Activated CD4-positive, alpha-beta T cell treated with anti-CD3 and anti-CD28 coated beads, Interleukin-2, amount 10 ng/mL, durations not matched to agents 7 days and 5 days (primary cell): ENCODE results near the gene DHCR24. TPM values are rescaled to one million over a fixed set of nuclear protein-coding genes. Genes with fewer than 3 reads are reported as not detected.
"Not testable (repeated sequence)": the region's sequence is repeated elsewhere in the genome, so short reads cannot be mapped to it uniquely, and the experiment has no call there.

Experiments used
- CTCF ChIA-PET: fragments of 350-600 bp; sonication (Branson Sonifier 250); formaldehyde crosslinking; loops from one replicate; lab custom pipeline; 2021; ENCODE audit warnings: antibody characterized with exemption; lab: Charles Lee
- POLR2A ChIA-PET: fragments of 350-600 bp; sonication (Branson Sonifier 250); formaldehyde crosslinking; loops from one replicate; lab custom pipeline; 2021; ENCODE audit warnings: antibody characterized with exemption; lab: Charles Lee
- DNase-seq: peaks from one replicate; pipeline ENCODE4 v3.0.0-alpha.2; 2020
- H3K27ac Mint-ChIP-seq: one replicate; pipeline ENCODE4 v1.8.0; 2021; ENCODE audit warnings: mild to moderate bottlenecking, moderate library complexity, mixed read lengths
- H3K27me3 Mint-ChIP-seq: one replicate; pipeline ENCODE4 v1.8.0; 2021; ENCODE audit warnings: mixed read lengths
- H3K36me3 Mint-ChIP-seq: one replicate; pipeline ENCODE4 v1.8.0; 2021; ENCODE audit warnings: low read depth, mixed read lengths
- H3K4me1 Mint-ChIP-seq: one replicate; pipeline ENCODE4 v1.8.0; 2021; ENCODE audit warnings: mixed read lengths
- H3K4me3 Mint-ChIP-seq: one replicate; pipeline ENCODE4 v1.8.0; 2021; ENCODE audit warnings: mild to moderate bottlenecking, moderate library complexity, mixed read lengths
- H3K9me3 Mint-ChIP-seq: one replicate; pipeline ENCODE4 v1.8.0; 2021; ENCODE audit warnings: mixed read lengths
- total RNA-seq, 2 experiments: library from RNA; stranded (reverse); gene quantifications; one replicate each; pipeline ENCODE4 v1.2.3, GENCODE V29; 2021

Gene DHCR24
- total RNA-seq, 2 experiments from 2014 or later = 84.6 to 102 TPM

- Mint-ChIP-seq H3K27ac (no peak overlapping the region), H3K36me3 (no peaks in the 10 kb centered on the region), H3K27me3 (peaks cover 12% of the 10 kb centered on the region), H3K4me1 (no peaks in the 10 kb centered on the region), H3K4me3 (no peak overlapping the region), H3K9me3 (no peaks in the 10 kb centered on the region)
- no peak for DNase-seq
- CTCF ChIA-PET = no interaction called here
- POLR2A ChIA-PET = no interaction called here
Observed at GRCh38 chr1:54919367-54920359, 32.7 kb upstream of the DHCR24 start.

GRCh38 chr1:54911076-54911475 is 24.1 kb upstream of the DHCR24 start:
- H3K27me3 Mint-ChIP-seq, H3K36me3 Mint-ChIP-seq, POLR2A ChIA-PET, H3K27ac Mint-ChIP-seq, H3K9me3 Mint-ChIP-seq, H3K4me3 Mint-ChIP-seq, H3K4me1 Mint-ChIP-seq, DNase-seq: not testable (repeated sequence)
- CTCF ChIA-PET = interaction anchor here (0.6 kb wide), 1 partner anchor 34 kb away, joined by 4 read pairs; no protein-coding TSS in a partner anchor

GRCh38 chr1:54906586-54906985 is 19.6 kb upstream of the DHCR24 start:
- H3K9me3 Mint-ChIP-seq = no peaks in the 10 kb centered on the region
- ChIA-PET CTCF (interaction anchor here (1.2 kb wide), 1 partner anchor 92 kb away, joined by 3 read pairs; no protein-coding TSS in a partner anchor), POLR2A (no interaction called here)
- no peaks in the 10 kb centered on the region for H3K4me1 Mint-ChIP-seq
- H3K4me3 Mint-ChIP-seq = no peak overlapping the region
- peak overlapping the region; percentile 62 for H3K27ac Mint-ChIP-seq
- no peaks in the 10 kb centered on the region for H3K36me3 Mint-ChIP-seq
- no peak for DNase-seq
- peaks cover 14% of the 10 kb centered on the region for H3K27me3 Mint-ChIP-seq

DNA sequence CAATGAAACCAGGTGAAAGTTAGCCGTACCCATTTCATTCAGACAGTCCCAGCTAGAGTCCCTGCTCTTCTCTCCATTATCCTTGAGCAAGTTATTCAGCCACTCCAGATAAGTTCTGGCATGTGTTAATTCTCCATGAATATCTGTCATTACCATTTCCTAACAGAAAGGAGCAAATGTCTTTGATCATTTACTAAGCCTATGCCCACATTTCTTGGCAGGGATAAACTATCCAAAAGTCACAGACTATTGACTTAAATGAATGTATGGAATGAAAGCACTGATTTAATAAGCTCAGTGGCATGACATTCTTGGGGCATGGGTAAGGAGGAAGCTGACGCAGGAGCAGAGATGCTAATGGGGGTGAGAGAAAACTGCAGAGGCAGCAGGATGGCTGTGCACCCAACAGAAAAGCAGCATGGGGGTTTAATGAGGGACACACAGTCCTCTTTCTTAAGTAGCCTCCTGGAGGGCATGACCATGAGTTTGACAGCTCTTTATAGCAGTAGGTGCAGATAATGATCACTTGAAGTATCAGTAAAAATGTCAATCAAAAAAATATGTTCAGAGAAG is 17.6 kb upstream of the DHCR24 start:
- Mint-ChIP-seq H3K4me3 (no peak overlapping the region), H3K36me3 (no peaks in the 10 kb centered on the region), H3K9me3 (no peaks in the 10 kb centered on the region), H3K27me3 (peaks cover 18% of the 10 kb centered on the region), H3K4me1 (no peaks in the 10 kb centered on the region), H3K27ac (no peak overlapping the region)
- POLR2A ChIA-PET = no interaction called here
- DNase-seq = no peak
- CTCF ChIA-PET = no interaction called here

DNA sequence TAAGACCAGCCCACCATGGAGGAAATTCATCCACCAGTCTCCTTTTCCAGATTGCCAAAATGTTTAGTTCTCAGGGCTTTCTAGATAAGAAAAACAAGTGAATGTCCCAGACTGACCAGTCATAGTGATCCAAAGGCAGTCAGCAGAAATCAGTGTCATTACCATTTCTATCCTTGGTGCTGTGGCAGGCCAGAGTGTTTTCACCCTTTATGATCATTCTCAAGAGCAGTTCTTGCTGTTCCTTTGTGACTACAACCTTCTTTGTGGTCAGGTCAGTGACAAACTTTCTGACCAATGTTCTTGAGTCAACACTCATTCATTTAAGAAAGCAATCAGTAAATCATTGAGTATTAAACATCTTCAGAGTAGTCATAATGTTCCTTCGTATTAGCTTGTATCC is 7.3 kb upstream of the DHCR24 start:
- DNase-seq = no peak
- H3K27me3 Mint-ChIP-seq = peaks cover 14% of the 10 kb centered on the region
- no peaks in the 10 kb centered on the region for H3K9me3 Mint-ChIP-seq
- no peak overlapping the region for H3K4me3 Mint-ChIP-seq
- ChIA-PET CTCF (no interaction called here), POLR2A (no interaction called here)
- no peaks in the 10 kb centered on the region for H3K4me1 Mint-ChIP-seq
- H3K36me3 Mint-ChIP-seq = no peaks in the 10 kb centered on the region
- no peak overlapping the region for H3K27ac Mint-ChIP-seq

DNA sequence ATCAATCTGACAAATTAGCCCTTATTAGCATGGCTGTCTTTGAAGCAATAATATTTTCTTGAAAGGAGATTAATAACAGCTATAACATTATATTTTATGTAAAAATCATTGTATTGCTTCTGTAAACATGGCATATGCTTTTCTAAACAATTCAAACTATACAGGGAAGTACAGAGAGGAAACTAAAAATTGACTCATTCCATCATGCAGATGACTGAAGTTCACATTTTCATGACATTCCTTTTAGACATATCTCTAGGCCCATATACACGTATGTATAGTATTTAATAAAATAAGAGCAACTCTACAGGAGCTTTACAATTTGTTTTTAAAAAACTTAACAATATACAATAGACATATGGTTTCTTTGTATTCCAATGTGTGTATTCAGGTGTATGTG is 5.6 kb upstream of the DHCR24 start:
- no peaks in the 10 kb centered on the region for H3K36me3 Mint-ChIP-seq
- H3K9me3 Mint-ChIP-seq = no peaks in the 10 kb centered on the region
- DNase-seq = no peak
- peaks cover 7% of the 10 kb centered on the region for H3K4me1 Mint-ChIP-seq
- H3K27me3 Mint-ChIP-seq = peaks cover 22% of the 10 kb centered on the region
- ChIA-PET POLR2A (no interaction called here), CTCF (interaction anchor here (0.6 kb wide), 1 partner anchor 225 kb away, joined by 3 read pairs; no protein-coding TSS in a partner anchor)
- H3K4me3 Mint-ChIP-seq = no peak overlapping the region
- H3K27ac Mint-ChIP-seq = no peak overlapping the region

GRCh38 chr1:54889132-54889725 is 2.2 kb upstream of the DHCR24 start:
- H3K36me3 Mint-ChIP-seq = no peaks in the 10 kb centered on the region
- H3K27me3 Mint-ChIP-seq = peaks cover 22% of the 10 kb centered on the region
- H3K9me3 Mint-ChIP-seq = no peaks in the 10 kb centered on the region
- H3K4me1 Mint-ChIP-seq = peaks cover 34% of the 10 kb centered on the region
- no peak for DNase-seq
- ChIA-PET CTCF (no interaction called here), POLR2A (no interaction called here)
- H3K4me3 Mint-ChIP-seq = no peak overlapping the region
- no peak overlapping the region for H3K27ac Mint-ChIP-seq

GRCh38 chr1:54888080-54888733 is 1.2 kb upstream of the DHCR24 start:
- DNase-seq = no peak
- peaks cover 6% of the 10 kb centered on the region for H3K36me3 Mint-ChIP-seq
- H3K27me3 Mint-ChIP-seq = peaks cover 22% of the 10 kb centered on the region
- POLR2A ChIA-PET = no interaction called here
- H3K4me3 Mint-ChIP-seq = peak overlapping the region; percentile 91
- H3K27ac Mint-ChIP-seq = no peak overlapping the region
- CTCF ChIA-PET = interaction anchor here (1.5 kb wide), 1 partner anchor 133 kb away, joined by 3 read pairs; no protein-coding TSS in a partner anchor
- H3K4me1 Mint-ChIP-seq = peaks cover 45% of the 10 kb centered on the region
- H3K9me3 Mint-ChIP-seq = no peaks in the 10 kb centered on the region

DNA sequence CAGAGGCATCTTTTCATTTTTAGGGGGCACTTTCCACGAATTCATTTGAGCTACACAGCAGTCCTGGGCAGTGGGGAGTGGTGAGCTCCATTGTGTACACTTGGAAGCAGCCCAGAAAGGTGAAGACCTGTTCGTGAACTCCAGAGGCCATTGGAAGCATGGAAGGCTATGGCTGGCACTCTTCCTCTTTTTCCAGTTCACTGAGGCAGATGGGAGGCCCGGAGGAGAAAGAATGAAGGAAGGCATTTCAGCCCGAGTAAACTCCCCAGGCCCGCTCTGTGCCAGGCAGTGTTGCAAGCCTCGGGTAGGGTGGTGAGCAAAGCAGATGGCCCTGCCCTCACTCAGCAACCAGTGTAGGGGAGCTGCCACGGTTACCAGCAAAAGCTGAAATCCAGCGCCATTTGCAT is 673 bp upstream of the DHCR24 start:
- peaks cover 10% of the 10 kb centered on the region for H3K36me3 Mint-ChIP-seq
- ChIA-PET POLR2A (no interaction called here), CTCF (interaction anchor here (1.0 to 1.5 kb wide), 3 partner anchors 8 to 134 kb away, joined by 3 to 4 read pairs (median 3); no protein-coding TSS in a partner anchor)
- H3K9me3 Mint-ChIP-seq = no peaks in the 10 kb centered on the region
- peak overlapping the region; percentile 91 for H3K4me3 Mint-ChIP-seq
- no peak for DNase-seq
- peaks cover 47% of the 10 kb centered on the region for H3K4me1 Mint-ChIP-seq
- H3K27ac Mint-ChIP-seq = peak overlapping the region; percentile 91
- peaks cover 22% of the 10 kb centered on the region for H3K27me3 Mint-ChIP-seq

GRCh38 chr1:54885807-54886723 is 930 bp downstream of the DHCR24 start:
- POLR2A ChIA-PET = no interaction called here
- Mint-ChIP-seq H3K4me1 (peaks cover 49% of the 10 kb centered on the region), H3K4me3 (peak overlapping the region; percentile 91), H3K27ac (peak overlapping the region; percentile 91), H3K9me3 (no peaks in the 10 kb centered on the region), H3K27me3 (peaks cover 14% of the 10 kb centered on the region), H3K36me3 (peaks cover 24% of the 10 kb centered on the region)
- no peak for DNase-seq
- CTCF ChIA-PET = interaction anchor here (0.9 to 1.9 kb wide), 6 partner anchors 10 to 110 kb away, joined by 3 to 7 read pairs (median 4); no protein-coding TSS in a partner anchor

GRCh38 chr1:54885237-54885679 is 1.7 kb downstream of the DHCR24 start:
- DNase-seq = no peak
- Mint-ChIP-seq H3K9me3 (no peaks in the 10 kb centered on the region), H3K27me3 (peaks cover 14% of the 10 kb centered on the region), H3K27ac (no peak overlapping the region), H3K36me3 (peaks cover 25% of the 10 kb centered on the region), H3K4me3 (peak overlapping the region; percentile 91), H3K4me1 (peaks cover 49% of the 10 kb centered on the region)
- ChIA-PET POLR2A (no interaction called here), CTCF (interaction anchor here (0.5 to 1.9 kb wide), 5 partner anchors 10 to 588 kb away, joined by 3 to 7 read pairs (median 4); no protein-coding TSS in a partner anchor)
